ENCODE results near the gene GET3.

Gene GET3

GRCh38 chr19:12779162-12779993, 42.1 kb downstream of the GET3 start:
- no peak for DNase-seq (ENCODE audit: low spot score)

GRCh38 chr19:12782174-12782423, 44.8 kb downstream of the GET3 start:
- DNase-seq (ENCODE audit: low spot score), result no peak

GRCh38 chr19:12782424-12783290, 45.4 kb downstream of the GET3 start:
- DNase-seq (ENCODE audit: low spot score), result peak; percentile 74

GRCh38 chr19:12783291-12783848, 46.1 kb downstream of the GET3 start:
- DNase-seq (ENCODE audit: low spot score), result no peak

GRCh38 chr19:12783849-12784393, 46.6 kb downstream of the GET3 start:
- no peak for DNase-seq (ENCODE audit: low spot score)

- DNase-seq (ENCODE audit: low spot score), result no peak
These were observed 47.1 kb downstream of the GET3 start for GRCh38 chr19:12784394-12784870.

- DNase-seq (ENCODE audit: low spot score), result no peak
These were observed 47.7 kb downstream of the GET3 start for GRCh38 chr19:12784871-12785430.

- no peak for DNase-seq (ENCODE audit: low spot score)
These were observed 48.2 kb downstream of the GET3 start for GRCh38 chr19:12785431-12786031.

GRCh38 chr19:12786141-12786870, 49.0 kb downstream of the GET3 start:
- DNase-seq (ENCODE audit: low spot score), result no peak

GRCh38 chr19:12786952-12787351, 49.7 kb downstream of the GET3 start:
- no peak for DNase-seq (ENCODE audit: low spot score)

GRCh38 chr19:12787458-12787857, 50.2 kb downstream of the GET3 start:
- DNase-seq (ENCODE audit: low spot score), result no peak

GRCh38 chr19:12788042-12788681, 50.9 kb downstream of the GET3 start:
- no peak for DNase-seq (ENCODE audit: low spot score)

- DNase-seq (ENCODE audit: low spot score), result no peak
These were observed 51.4 kb downstream of the GET3 start for GRCh38 chr19:12788682-12789097.

- DNase-seq (ENCODE audit: low spot score), result no peak
These were observed 52.0 kb downstream of the GET3 start for GRCh38 chr19:12789098-12789903.

- DNase-seq (ENCODE audit: low spot score), result peak; percentile 95
These were observed 52.8 kb downstream of the GET3 start for GRCh38 chr19:12789904-12790619.

- DNase-seq (ENCODE audit: low spot score), result no peak
These were observed 53.5 kb downstream of the GET3 start for GRCh38 chr19:12790628-12791344.

GRCh38 chr19:12791345-12792050, 54.2 kb downstream of the GET3 start, which contains the start of gene JUNB:
JUNB (plus strand) TSS chr19:12791486; CDS start chr19:12791772, 286 bp downstream.
- peak; percentile 93 for DNase-seq (ENCODE audit: low spot score)
